Neural progenitor cell (in vitro differentiated cells): ENCODE measurements around the gene SPEF1.

Experiments
- CTCF ChIP-seq: fragments of 200-600 bp; sonication (generic); IDR thresholded peaks from 2 replicates; pipeline ENCODE4 v1.5.1; 2017; ENCODE audit warnings: antibody characterized with exemption, mild to moderate bottlenecking
- EZH2 ChIP-seq: fragments of 200-600 bp; sonication (generic); IDR thresholded peaks from 2 replicates; pipeline ENCODE4 v1.6.1; 2017; ENCODE audit warnings: antibody characterized with exemption, mild to moderate bottlenecking, moderate library complexity

DNA sequence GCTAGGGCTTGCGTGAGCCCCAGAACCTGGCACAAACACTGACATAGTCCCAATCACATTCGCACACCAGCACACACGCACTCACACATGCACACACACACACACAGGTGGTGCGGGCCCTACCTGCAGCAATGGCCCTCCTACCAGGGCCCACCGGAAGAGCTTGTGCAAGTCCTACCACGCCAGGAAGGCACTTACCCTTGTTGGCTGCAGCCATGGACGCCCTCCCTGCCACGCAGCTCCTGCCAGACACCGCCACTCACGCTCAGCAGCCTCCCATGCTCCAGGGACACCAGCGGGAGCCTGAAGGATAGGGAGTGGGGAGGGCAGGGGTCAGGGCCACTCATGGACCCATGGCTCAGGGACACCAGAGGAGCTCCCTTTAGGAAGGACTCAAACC lies 21.4 kb downstream of the SPEF1 start:
- TF ChIP-seq CTCF (no peak), EZH2 (no peak)
